Astrocyte (in vitro differentiated cells and primary cell): ENCODE measurements around the gene CCDC8. TPM values are rescaled to one million over a fixed set of nuclear protein-coding genes. Genes with fewer than 3 reads are reported as not detected.
A peak's percentile ranks its signal among the peaks of the same experiment; 100 is the strongest.

Experiments
- DNase-seq: peaks from one replicate; pipeline ENCODE4 v3.0.0-alpha.2; 2010; ENCODE audit warnings: low read depth
- FAIRE-seq: peaks from 2 replicates; lab custom pipeline; 2011; peaks lifted over from hg19 to GRCh38; lab: Jason Lieb, UNC
- H2AFZ ChIP-seq: 2 replicates; pipeline ENCODE4 v1.6.0; 2012; ENCODE audit warnings: low read depth, low read length, inconsistent platforms
- H3K27ac ChIP-seq: 2 replicates; pipeline ENCODE4 v1.5.1; 2011; ENCODE audit warnings: low read depth, low read length, inconsistent platforms
- H3K27me3 ChIP-seq: 2 replicates; pipeline ENCODE4 v1.6.0; 2011; ENCODE audit warnings: low read length, inconsistent platforms; ENCODE audit not compliant: insufficient read depth
- H3K36me3 ChIP-seq: 2 replicates; pipeline ENCODE4 v1.5.1; 2011; ENCODE audit warnings: low read length, inconsistent platforms; ENCODE audit not compliant: insufficient read depth
- H3K4me1 ChIP-seq: 2 replicates; pipeline ENCODE4 v1.5.1; 2011; ENCODE audit warnings: low read length, inconsistent platforms; ENCODE audit not compliant: insufficient read depth
- H3K4me2 ChIP-seq: 2 replicates; pipeline ENCODE4 v1.6.0; 2012; ENCODE audit warnings: low read length, inconsistent platforms
- H3K4me3 ChIP-seq: 2 replicates; pipeline ENCODE4 v1.5.1; 2011; ENCODE audit warnings: low read depth, mild to moderate bottlenecking, low read length, inconsistent platforms; ENCODE audit not compliant: insufficient read depth
- H3K79me2 ChIP-seq: 2 replicates; pipeline ENCODE4 v1.6.0; 2012; ENCODE audit warnings: mild to moderate bottlenecking, low read length, inconsistent platforms; ENCODE audit not compliant: insufficient read depth
- H3K9ac ChIP-seq: 2 replicates; pipeline ENCODE4 v1.6.0; 2012; ENCODE audit warnings: mild to moderate bottlenecking, low read length, inconsistent platforms
- H3K9me3 ChIP-seq: 2 replicates; pipeline ENCODE4 v1.5.1; 2012; ENCODE audit warnings: low read depth, mild to moderate bottlenecking, low read length, inconsistent platforms; ENCODE audit not compliant: insufficient read depth
- H4K20me1 ChIP-seq: 2 replicates; pipeline ENCODE4 v1.6.0; 2012; ENCODE audit warnings: low read length, inconsistent platforms; ENCODE audit not compliant: insufficient read depth
- H3K27ac Mint-ChIP-seq: one replicate; pipeline ENCODE4 v1.8.0; 2021; ENCODE audit warnings: mild to moderate bottlenecking, mixed read lengths; ENCODE audit not compliant: unreplicated experiment
- H3K27me3 Mint-ChIP-seq: one replicate; pipeline ENCODE4 v1.8.0; 2021; ENCODE audit warnings: low read depth, mixed read lengths; ENCODE audit not compliant: unreplicated experiment
- H3K36me3 Mint-ChIP-seq: one replicate; pipeline ENCODE4 v1.8.0; 2021; ENCODE audit warnings: low read depth, mixed read lengths; ENCODE audit not compliant: unreplicated experiment
- H3K4me1 Mint-ChIP-seq: one replicate; pipeline ENCODE4 v1.8.0; 2021; ENCODE audit warnings: low read depth, mixed read lengths; ENCODE audit not compliant: unreplicated experiment
- H3K4me3 Mint-ChIP-seq: one replicate; pipeline ENCODE4 v1.8.0; 2021; ENCODE audit warnings: mild to moderate bottlenecking, moderate library complexity, mixed read lengths; ENCODE audit not compliant: unreplicated experiment
- H3K9me3 Mint-ChIP-seq: one replicate; pipeline ENCODE4 v1.8.0; 2021; ENCODE audit warnings: mild to moderate bottlenecking, mixed read lengths; ENCODE audit not compliant: unreplicated experiment
- EZH2 ChIP-seq: IDR thresholded peaks from 2 replicates; pipeline ENCODE4 v1.6.1; 2012; ENCODE audit warnings: mild to moderate bottlenecking, low read length, inconsistent platforms; ENCODE audit not compliant: insufficient read depth
- total RNA-seq: library from RNA; stranded (reverse); gene quantifications from 2 replicates; pipeline ENCODE4 v1.2.1, GENCODE V29; 2021
- TF ChIP-seq, protein P1 (sequence below): IDR thresholded peaks from 2 replicates; pipeline ENCODE4 v1.5.1; 2011; ENCODE audit warnings: low read depth, mild to moderate bottlenecking, inconsistent platforms, low read length, moderate library complexity; ENCODE audit not compliant: insufficient read depth

Gene CCDC8
- total RNA-seq, 1 donor from 2014 or later: 35.5 TPM

DNA sequence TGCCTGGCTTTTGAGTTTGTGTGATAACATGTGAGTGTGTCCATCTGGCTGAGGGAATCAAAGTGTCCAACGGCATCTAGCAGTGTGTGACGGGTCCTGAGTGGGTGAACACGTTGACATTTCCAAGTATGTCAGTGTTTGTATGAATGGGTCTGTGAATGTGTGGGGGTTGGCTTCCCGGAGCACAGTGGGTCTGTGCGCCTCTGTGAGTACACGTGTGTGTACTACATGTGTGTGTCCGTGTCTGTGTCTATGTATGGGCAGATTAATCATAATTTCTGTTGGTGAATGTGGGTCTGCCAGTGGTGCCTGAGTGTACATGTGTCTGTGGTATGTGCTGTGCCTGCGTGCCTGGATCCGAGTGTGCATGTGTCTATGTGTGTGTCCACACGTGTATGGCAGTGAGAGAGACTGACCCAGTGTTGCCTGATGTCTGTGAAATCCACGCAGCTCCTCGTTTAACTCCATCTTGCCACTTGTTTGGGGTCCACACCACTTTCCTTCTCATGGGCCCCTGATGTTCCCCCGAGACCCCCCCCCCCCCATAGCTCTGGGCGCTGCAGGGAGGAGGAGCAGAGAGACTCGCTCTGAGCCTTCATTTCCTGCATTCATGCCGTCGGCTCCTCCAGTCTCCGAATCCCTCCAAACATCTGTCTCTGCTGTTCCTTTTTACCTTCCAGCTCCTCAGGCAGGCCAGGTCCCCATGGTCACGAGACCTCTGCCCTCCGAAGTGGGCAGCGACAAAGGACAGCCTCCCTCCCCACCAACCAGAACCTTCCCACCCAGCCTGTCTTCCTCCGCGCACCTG, 5.3 kb downstream of the CCDC8 start:
- Mint-ChIP-seq H3K27me3 (no peaks in the 10 kb centered on the region), H3K4me1 (peaks cover 14% of the 10 kb centered on the region), H3K9me3 (peaks cover 4% of the 10 kb centered on the region), H3K36me3 (peaks cover 9% of the 10 kb centered on the region), H3K27ac (peak overlapping the region; percentile 21), H3K4me3 (peak overlapping the region; percentile 81)
- H3K4me3 ChIP-seq: no peak overlapping the region
- peaks cover 9% of the 10 kb centered on the region for H3K27me3 ChIP-seq
- H3K4me1 ChIP-seq: peaks cover 31% of the 10 kb centered on the region
- FAIRE-seq: no peak
- H3K4me2 ChIP-seq: peak overlapping the region; percentile 29
- DNase-seq: no peak
- H3K27ac ChIP-seq: no peak overlapping the region
- H3K9ac ChIP-seq: no peak overlapping the region
- TF ChIP-seq, protein P1, sequence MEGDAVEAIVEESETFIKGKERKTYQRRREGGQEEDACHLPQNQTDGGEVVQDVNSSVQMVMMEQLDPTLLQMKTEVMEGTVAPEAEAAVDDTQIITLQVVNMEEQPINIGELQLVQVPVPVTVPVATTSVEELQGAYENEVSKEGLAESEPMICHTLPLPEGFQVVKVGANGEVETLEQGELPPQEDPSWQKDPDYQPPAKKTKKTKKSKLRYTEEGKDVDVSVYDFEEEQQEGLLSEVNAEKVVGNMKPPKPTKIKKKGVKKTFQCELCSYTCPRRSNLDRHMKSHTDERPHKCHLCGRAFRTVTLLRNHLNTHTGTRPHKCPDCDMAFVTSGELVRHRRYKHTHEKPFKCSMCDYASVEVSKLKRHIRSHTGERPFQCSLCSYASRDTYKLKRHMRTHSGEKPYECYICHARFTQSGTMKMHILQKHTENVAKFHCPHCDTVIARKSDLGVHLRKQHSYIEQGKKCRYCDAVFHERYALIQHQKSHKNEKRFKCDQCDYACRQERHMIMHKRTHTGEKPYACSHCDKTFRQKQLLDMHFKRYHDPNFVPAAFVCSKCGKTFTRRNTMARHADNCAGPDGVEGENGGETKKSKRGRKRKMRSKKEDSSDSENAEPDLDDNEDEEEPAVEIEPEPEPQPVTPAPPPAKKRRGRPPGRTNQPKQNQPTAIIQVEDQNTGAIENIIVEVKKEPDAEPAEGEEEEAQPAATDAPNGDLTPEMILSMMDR: no peak
- no peak for TF ChIP-seq EZH2
- no peaks in the 10 kb centered on the region for H3K9me3 ChIP-seq
- peaks cover 35% of the 10 kb centered on the region for H4K20me1 ChIP-seq
- peaks cover 5% of the 10 kb centered on the region for H3K36me3 ChIP-seq
- H3K79me2 ChIP-seq: peaks cover 22% of the 10 kb centered on the region
- no peak overlapping the region for H2AFZ ChIP-seq

GRCh38 chr19:46406976-46407375, 6.4 kb downstream of the CCDC8 start:
- Histone ChIP-seq H3K27ac (no peak overlapping the region), H3K36me3 (peaks cover 5% of the 10 kb centered on the region), H3K4me3 (no peak overlapping the region), H3K4me1 (peaks cover 24% of the 10 kb centered on the region), H4K20me1 (peaks cover 31% of the 10 kb centered on the region), H3K79me2 (peaks cover 11% of the 10 kb centered on the region), H3K4me2 (no peak overlapping the region), H3K9me3 (no peaks in the 10 kb centered on the region), H2AFZ (no peak overlapping the region), H3K27me3 (peaks cover 9% of the 10 kb centered on the region), H3K9ac (no peak overlapping the region)
- peak overlapping the region; percentile 62 for H3K27ac Mint-ChIP-seq
- TF ChIP-seq EZH2: no peak
- TF ChIP-seq, protein P1: no peak
- FAIRE-seq (no peak), DNase-seq (no peak)
- H3K4me1 Mint-ChIP-seq: peaks cover 14% of the 10 kb centered on the region
- H3K27me3 Mint-ChIP-seq: no peaks in the 10 kb centered on the region
- peaks cover 9% of the 10 kb centered on the region for H3K36me3 Mint-ChIP-seq
- peaks cover 4% of the 10 kb centered on the region for H3K9me3 Mint-ChIP-seq
- no peak overlapping the region for H3K4me3 Mint-ChIP-seq
